ENCODE results near the gene APOBEC2. TPM values are rescaled to one million over a fixed set of nuclear protein-coding genes. Genes with fewer than 3 reads are reported as not detected.
A peak's percentile ranks its signal among the peaks of the same experiment; 100 is the strongest.

Gene APOBEC2
- total and polyA plus RNA-seq, 2 of the 13 experiments (the other 11 are each of a cell fraction or from before 2014, with no cell fraction given): 0.09 TPM; not detected in 1

GRCh38 chr6:41065550-41066026 lies 12.6 kb downstream of the APOBEC2 start (continued):
- no peak for TF ChIP-seq CBX5 (CRISPR knock-in tag; IDR thresholded peaks at IDR 0.05; ENCODE audit: borderline replicate concordance)
- TF ChIP-seq ZNF777 (CRISPR knock-in tag; IDR thresholded peaks at IDR 0.05): no peak
- TF ChIP-seq POLR2AphosphoS5 (IDR thresholded peaks at IDR 0.05; ENCODE audit: low read depth, low read length): no peak
- peak; percentile 56; the same call in 1 of the 2 replicates for TF ChIP-seq ZNF609 (CRISPR knock-in tag; IDR thresholded peaks at IDR 0.05; ENCODE audit: borderline replicate concordance)
- TF ChIP-seq ZFY (CRISPR knock-in tag; IDR thresholded peaks at IDR 0.05): no peak
- TF ChIP-seq ZNF296 (CRISPR knock-in tag; conservative IDR thresholded peaks at IDR 0.05): no peak
- no peak for TF ChIP-seq ZSCAN29 (CRISPR knock-in tag; conservative IDR thresholded peaks at IDR 0.05)
- no peak for TF ChIP-seq MAF1 (CRISPR knock-in tag; IDR thresholded peaks at IDR 0.05; ENCODE audit: borderline replicate concordance)
- no peak; the same call in 1 of the 2 replicates for TF ChIP-seq POLR2G (IDR thresholded peaks at IDR 0.05; ENCODE audit: low read depth, low read length)
- no peak for TF ChIP-seq TEF (CRISPR knock-in tag; IDR thresholded peaks at IDR 0.05)
- TF ChIP-seq ZNF275 (CRISPR knock-in tag; IDR thresholded peaks at IDR 0.05; ENCODE audit: borderline replicate concordance): no peak
- no peak for TF ChIP-seq PRPF4 (IDR thresholded peaks at IDR 0.05; ENCODE audit: low read depth, low read length, poor library complexity, severe bottlenecking)
- no peak for TF ChIP-seq EZH2 (conservative IDR thresholded peaks at IDR 0.05; ENCODE audit: low read depth, low read length)
- no peak for TF ChIP-seq ZIK1 (CRISPR knock-in tag; IDR thresholded peaks at IDR 0.05; ENCODE audit: borderline replicate concordance, low read depth)
- no peak for TF ChIP-seq ZFX (CRISPR knock-in tag; IDR thresholded peaks at IDR 0.05; ENCODE audit: low read depth)
- no peak for TF ChIP-seq ZNF672 (CRISPR knock-in tag; IDR thresholded peaks at IDR 0.05)
- TF ChIP-seq MLX (CRISPR knock-in tag; IDR thresholded peaks at IDR 0.05): peak; percentile 67
- peak; percentile 98 for TF ChIP-seq BCL6 (CRISPR knock-in tag; IDR thresholded peaks at IDR 0.05)
- TF ChIP-seq SOX5 (CRISPR knock-in tag; IDR thresholded peaks at IDR 0.05; ENCODE audit: borderline replicate concordance): peak; percentile 85; the same call in 1 of the 2 replicates
- TF ChIP-seq ZNF841 (CRISPR knock-in tag; IDR thresholded peaks at IDR 0.05; ENCODE audit: borderline replicate concordance): no peak
- TF ChIP-seq CENPBD1 (CRISPR knock-in tag; IDR thresholded peaks at IDR 0.05; ENCODE audit: borderline replicate concordance, low read depth): no peak
- TF ChIP-seq ZNF605 (CRISPR knock-in tag; IDR thresholded peaks at IDR 0.05): no peak
- no peak for TF ChIP-seq ZMYM3 (CRISPR knock-in tag; IDR thresholded peaks at IDR 0.05)
- TF ChIP-seq FOXK1 (CRISPR knock-in tag; IDR thresholded peaks at IDR 0.05; ENCODE audit: borderline replicate concordance, low read depth): peak; percentile 74; the same call in 1 of the 2 replicates
